Activated CD4-positive, CD25-positive, alpha-beta regulatory T cell treated with anti-CD3 and anti-CD28 coated beads, Interleukin-2, amount 50 U/mL, for 24 hours (primary cell): Measurements from ENCODE around the gene RPLP1.
A peak's percentile ranks its signal among the peaks of the same experiment; 100 is the strongest.

Experiments used
- ATAC-seq, 2 donors: fragments of 150-1000 bp; cut with Tn5 transposase; one replicate each; pipeline ENCODE4 v1.10.0; 2021; ENCODE audit warnings: mild to moderate bottlenecking in 1 of 2, moderate library complexity in 1 of 2

The RPLP1 gene

GRCh38 chr15:69452692-69453521, at the start of gene RPLP1:
TSS of gene RPLP1 (plus strand) at chr15:69452818. CDS start at chr15:69452949, 131 bp downstream.
- ATAC-seq = peak; percentile 87 to 88

- ATAC-seq = no peak
Measured at GRCh38 chr15:69403594-69403993, 49.0 kb upstream of the RPLP1 start.

GRCh38 chr15:69405110-69405509, 47.5 kb upstream of the RPLP1 start:
- ATAC-seq = no peak

- ATAC-seq = no peak
Measured at GRCh38 chr15:69407719-69408400, 44.8 kb upstream of the RPLP1 start.

- no peak for ATAC-seq
Measured at GRCh38 chr15:69408841-69409240, 43.8 kb upstream of the RPLP1 start.

- ATAC-seq = peak; percentile 21
Measured at GRCh38 chr15:69410248-69410874, 42.3 kb upstream of the RPLP1 start.

- ATAC-seq = no peak
Measured at GRCh38 chr15:69412274-69412673, 40.3 kb upstream of the RPLP1 start.

- no peak for ATAC-seq
Measured at GRCh38 chr15:69412701-69413100, 39.9 kb upstream of the RPLP1 start.

GRCh38 chr15:69413822-69414700, 38.6 kb upstream of the RPLP1 start, which contains the start of gene KIF23:
TSS of gene KIF23 (plus strand) at chr15:69414349. CDS start at chr15:69414466, 117 bp downstream.
- ATAC-seq = peak; percentile 98

- no peak for ATAC-seq
Measured at GRCh38 chr15:69414701-69415167, 37.9 kb upstream of the RPLP1 start.

GRCh38 chr15:69415381-69415780, 37.2 kb upstream of the RPLP1 start:
- ATAC-seq = no peak

GRCh38 chr15:69417581-69417980, 35.0 kb upstream of the RPLP1 start:
- ATAC-seq = no peak

GRCh38 chr15:69421498-69421897, 31.1 kb upstream of the RPLP1 start:
- no peak for ATAC-seq

- ATAC-seq = no peak
Measured at GRCh38 chr15:69422336-69422895, 30.2 kb upstream of the RPLP1 start.

- no peak for ATAC-seq
Measured at GRCh38 chr15:69424001-69424400, 28.6 kb upstream of the RPLP1 start.

GRCh38 chr15:69424748-69425413, 27.7 kb upstream of the RPLP1 start:
- no peak for ATAC-seq

- no peak for ATAC-seq
Measured at GRCh38 chr15:69433831-69434230, 18.8 kb upstream of the RPLP1 start.

GRCh38 chr15:69434238-69434637, 18.4 kb upstream of the RPLP1 start:
- ATAC-seq = no peak

GRCh38 chr15:69434679-69435078, 17.9 kb upstream of the RPLP1 start:
- no peak for ATAC-seq

- no peak for ATAC-seq
Measured at GRCh38 chr15:69435985-69436384, 16.6 kb upstream of the RPLP1 start.

GRCh38 chr15:69436951-69437350, 15.7 kb upstream of the RPLP1 start:
- no peak for ATAC-seq
